ENCODE data around the gene STX1A. TPM values are rescaled to one million over a fixed set of nuclear protein-coding genes. Genes with fewer than 3 reads are reported as not detected.

The STX1A gene
- total RNA-seq: 10 to 100 TPM; 13.8 to 15.8 TPM

DNA sequence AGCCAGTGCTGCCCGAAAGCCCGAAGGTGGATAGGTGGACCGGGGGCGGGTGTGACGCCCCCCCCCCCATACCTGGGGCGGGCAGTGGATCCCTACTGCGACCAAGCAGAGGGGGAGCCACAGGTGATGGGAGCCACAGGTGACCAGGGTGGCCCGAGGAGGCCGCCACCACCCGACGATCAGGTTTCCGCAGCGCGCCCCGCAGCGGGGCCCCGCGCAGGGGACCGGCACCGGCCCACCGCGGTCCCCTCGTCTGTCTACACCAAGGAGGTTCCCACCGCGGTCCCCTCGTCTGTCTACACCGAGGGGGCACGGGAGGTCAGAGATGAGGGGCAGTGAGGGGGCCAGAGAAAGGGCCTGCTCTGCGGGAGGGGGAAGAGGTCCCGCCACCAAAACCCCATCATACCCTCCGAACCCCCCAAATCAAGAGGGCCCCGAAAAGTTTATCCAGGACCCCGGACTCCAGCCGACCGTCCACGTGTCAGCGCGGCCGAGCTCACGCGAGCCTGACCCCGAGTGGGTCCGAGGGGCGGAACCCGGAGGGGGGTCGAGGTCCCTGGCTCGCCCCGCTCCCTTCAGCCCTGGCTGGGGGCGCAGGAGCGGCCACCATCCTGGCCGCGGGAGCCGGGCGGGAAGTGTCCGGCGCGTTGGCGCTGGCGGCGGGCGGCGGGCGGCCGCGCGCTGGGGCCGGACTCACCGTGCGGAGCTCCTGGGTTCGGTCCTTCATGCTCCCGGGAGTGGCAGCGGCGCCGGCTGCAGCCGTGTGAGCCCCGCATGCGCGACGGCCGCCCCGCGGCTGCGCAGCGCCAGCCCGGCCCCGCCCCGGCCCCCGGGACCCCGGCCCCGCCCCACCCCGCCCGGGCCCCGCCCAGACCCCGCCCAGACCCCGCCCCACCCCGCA is at the start of gene STX1A:
Gene STX1A (minus strand): TSS at position 765 of the 901 bp plus-strand sequence. CDS start 38 bp downstream, at position 727.
- CTCF ChIA-PET: interaction anchor here (0.9 to 2.1 kb wide), 6 partner anchors 13 to 112 kb away, joined by 3 to 9 read pairs (median 4); partner anchors contain the start of gene ABHD11
- H3K4me1 Mint-ChIP-seq: peaks cover 33% of the 10 kb centered on the region
- no peaks in the 10 kb centered on the region for H3K36me3 Mint-ChIP-seq
- H3K27me3 Mint-ChIP-seq: peaks cover 24% of the 10 kb centered on the region
- peak; percentile 81 for DNase-seq
- H3K9me3 Mint-ChIP-seq (ENCODE audit: low read depth): no peaks in the 10 kb centered on the region
- H3K27ac Mint-ChIP-seq: no peak within 1 kb of the TSS
- ATAC-seq: peak; percentile 86
- H3K4me3 Mint-ChIP-seq: peak within 1 kb of the TSS; percentile 68

DNA sequence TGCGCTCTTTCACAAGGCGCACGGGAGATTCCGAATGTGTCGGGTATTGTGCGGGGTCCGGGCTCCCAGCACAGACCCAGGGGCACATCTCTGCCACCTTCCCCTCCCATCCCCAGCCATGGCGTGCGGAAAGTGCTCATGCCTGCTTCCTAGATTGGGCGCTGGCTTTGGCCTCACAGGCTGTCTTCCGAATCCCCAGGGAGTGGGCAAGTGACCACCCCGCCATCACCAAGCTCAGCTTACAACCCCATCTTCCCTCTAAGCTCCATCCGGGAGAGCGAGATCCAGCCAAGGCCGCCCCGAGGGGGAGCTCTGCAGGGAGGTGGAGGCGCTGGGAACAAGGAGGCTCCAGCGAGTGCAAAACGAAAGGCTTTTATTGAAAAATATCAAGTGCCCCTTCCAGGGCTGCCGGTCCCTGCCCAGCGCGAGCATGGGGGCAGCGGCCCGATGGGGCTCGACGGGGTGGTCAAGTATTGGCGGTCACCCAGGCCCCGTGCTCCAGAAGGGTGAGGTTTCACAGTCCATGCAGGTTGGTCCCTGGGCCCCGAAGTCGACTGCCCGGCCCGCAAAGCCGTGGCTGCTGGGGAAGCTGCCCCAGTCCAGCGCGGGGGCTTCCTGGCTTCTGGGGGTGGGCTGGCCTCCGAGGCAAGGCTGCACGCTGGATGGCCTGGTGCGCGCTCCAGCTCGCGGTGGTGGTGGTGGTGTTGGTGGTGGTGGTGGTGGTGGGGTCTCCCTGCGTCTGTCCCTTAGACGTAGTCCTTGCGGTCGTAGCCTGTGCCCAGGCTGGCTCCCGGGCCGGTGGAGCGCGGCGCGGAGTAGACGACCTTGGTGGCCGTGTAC is 49.4 kb upstream of the STX1A start:
- Mint-ChIP-seq H3K9me3 (ENCODE audit: low read depth) (no peaks in the 10 kb centered on the region), H3K4me1 (peaks cover 2% of the 10 kb centered on the region), H3K27me3 (peaks cover 44% of the 10 kb centered on the region), H3K27ac (no peak overlapping the region), H3K36me3 (peaks cover 2% of the 10 kb centered on the region), H3K4me3 (no peak overlapping the region)
- DNase-seq: no peak
- ATAC-seq: no peak
- CTCF ChIA-PET: no interaction called here

DNA sequence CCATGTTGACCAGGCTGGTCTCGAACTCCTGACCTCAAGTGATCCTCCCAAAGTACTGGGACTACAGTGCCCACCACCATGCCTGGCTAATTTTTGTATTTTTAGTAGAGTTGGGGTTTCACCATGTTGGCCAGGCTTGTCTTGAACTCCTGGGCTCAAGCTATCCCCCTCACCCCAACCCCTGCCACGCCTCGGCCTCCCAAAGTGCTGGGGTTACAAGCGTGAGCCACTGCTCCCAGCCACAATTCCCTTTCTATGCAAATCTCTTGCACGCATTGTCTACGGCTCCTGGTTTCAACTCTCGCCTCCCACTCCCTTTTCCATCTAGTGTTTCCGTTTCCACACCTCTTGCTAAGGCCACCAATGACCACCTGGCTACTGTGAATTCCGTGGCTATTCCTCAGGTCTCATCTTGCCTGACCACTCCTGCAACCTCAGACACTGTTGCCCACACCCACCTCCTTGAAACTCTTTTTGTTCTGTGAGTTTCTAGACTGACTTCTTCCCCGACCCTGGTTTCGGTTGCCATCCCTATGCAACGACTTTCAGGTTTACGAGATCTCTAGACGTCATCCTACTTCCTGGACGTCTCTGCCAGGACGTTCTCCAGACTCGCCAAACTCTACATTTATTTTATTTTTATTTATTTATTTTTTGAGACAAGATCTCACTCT is 47.2 kb upstream of the STX1A start:
- H3K9me3 Mint-ChIP-seq (ENCODE audit: low read depth): no peaks in the 10 kb centered on the region
- DNase-seq (no peak), ATAC-seq (no peak)
- H3K27ac Mint-ChIP-seq: no peak overlapping the region
- CTCF ChIA-PET: no interaction called here
- H3K4me1 Mint-ChIP-seq: peaks cover 2% of the 10 kb centered on the region
- no peak overlapping the region for H3K4me3 Mint-ChIP-seq
- peaks cover 38% of the 10 kb centered on the region for H3K27me3 Mint-ChIP-seq
- H3K36me3 Mint-ChIP-seq: peaks cover 2% of the 10 kb centered on the region

DNA sequence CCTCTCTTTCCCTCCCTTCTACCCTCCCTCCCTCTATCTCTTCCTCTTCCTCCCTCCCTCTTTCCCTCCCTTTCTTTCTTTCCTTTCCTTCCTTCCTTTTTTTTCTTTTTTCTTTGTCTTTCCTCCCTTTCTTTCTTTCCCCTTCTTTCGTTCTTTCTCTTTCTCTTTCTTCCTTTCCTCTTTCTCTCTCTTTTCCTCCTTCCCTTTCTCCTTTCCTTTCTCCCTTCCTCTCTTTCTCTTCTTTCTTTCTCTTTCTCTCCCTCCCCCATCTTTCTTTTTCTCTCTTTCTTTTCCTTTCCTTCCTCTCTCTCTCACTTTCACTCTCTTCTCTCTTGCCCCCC is 43.2 kb upstream of the STX1A start:
- no peak overlapping the region for H3K4me3 Mint-ChIP-seq
- peaks cover 6% of the 10 kb centered on the region for H3K27me3 Mint-ChIP-seq
- H3K9me3 Mint-ChIP-seq (ENCODE audit: low read depth): no peaks in the 10 kb centered on the region
- DNase-seq: no peak
- H3K27ac Mint-ChIP-seq: no peak overlapping the region
- H3K4me1 Mint-ChIP-seq: peaks cover 2% of the 10 kb centered on the region
- H3K36me3 Mint-ChIP-seq: peaks cover 2% of the 10 kb centered on the region
- CTCF ChIA-PET: no interaction called here
- no peak for ATAC-seq

DNA sequence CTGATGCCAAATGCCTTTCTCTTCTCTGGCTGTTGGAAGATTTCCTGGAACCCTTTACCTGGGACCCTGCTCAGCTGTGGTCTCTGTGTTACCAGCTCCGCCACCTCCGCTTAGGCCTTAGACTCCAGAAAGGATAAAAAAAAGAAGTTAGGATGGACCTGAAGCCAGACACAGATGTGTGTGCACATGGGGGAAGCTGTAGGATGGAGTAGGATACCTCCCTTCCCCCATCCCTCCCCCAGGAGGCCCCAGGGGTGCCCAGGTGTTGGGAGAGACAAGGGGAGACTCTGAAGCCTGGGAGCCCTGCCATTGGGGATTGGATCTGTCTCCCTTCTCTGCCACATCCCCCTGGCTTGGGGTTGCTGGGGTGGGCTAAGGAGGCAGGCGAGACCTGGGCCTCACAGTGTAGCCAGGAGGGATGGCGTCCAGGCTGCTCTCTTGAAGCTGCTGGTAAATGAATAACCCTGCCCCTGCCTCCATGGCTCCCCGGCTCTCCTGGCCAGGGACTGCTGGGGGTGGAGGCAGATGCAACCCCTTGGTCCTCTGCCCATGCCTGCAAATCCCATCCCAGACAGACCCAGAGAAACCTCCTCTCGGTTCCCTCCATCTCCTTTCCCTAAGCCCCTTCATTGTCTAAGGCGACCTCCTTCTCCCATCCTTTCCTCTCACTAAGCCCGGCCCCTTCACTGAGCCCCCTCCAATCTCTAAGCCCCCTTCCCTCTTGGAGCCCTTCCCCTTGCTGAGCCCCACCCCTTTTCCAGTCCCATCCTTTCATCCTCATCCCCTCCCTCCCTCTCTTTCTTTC is 42.6 kb upstream of the STX1A start:
- Mint-ChIP-seq H3K4me1 (peaks cover 2% of the 10 kb centered on the region), H3K4me3 (no peak overlapping the region), H3K27me3 (peaks cover 2% of the 10 kb centered on the region), H3K9me3 (ENCODE audit: low read depth) (no peaks in the 10 kb centered on the region), H3K27ac (no peak overlapping the region), H3K36me3 (peaks cover 2% of the 10 kb centered on the region)
- CTCF ChIA-PET: no interaction called here
- ATAC-seq (no peak), DNase-seq (no peak)

DNA sequence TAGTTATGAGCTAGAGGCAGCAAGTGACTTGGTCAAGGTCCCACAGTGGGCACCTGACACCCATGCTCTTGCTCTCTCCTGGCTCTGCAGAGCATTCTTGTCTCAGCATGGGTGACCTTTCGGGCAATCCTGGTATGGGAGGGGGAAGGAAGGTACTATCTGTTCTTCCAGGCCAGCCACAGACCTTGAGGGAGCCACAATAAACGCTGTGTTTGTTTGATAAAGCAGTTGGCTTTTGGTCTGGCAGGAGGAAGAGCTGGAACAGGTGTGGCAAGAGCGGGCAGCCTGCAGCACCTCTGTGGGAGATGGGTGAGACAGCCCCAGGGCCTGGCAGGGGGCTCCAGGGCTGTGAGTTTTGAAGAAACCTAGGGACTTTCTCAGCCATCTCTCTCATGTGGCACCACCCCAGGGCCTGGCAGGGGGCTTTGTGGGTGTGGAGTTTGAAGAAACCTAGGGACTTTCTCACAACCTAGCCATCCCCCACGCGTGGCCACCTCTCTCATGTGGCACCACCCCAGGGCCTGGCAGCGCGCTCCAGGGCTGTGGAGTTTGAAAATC is 39.2 kb upstream of the STX1A start:
- no peak overlapping the region for H3K27ac Mint-ChIP-seq
- H3K4me1 Mint-ChIP-seq: no peaks in the 10 kb centered on the region
- no peak for ATAC-seq
- CTCF ChIA-PET: no interaction called here
- no peaks in the 10 kb centered on the region for H3K9me3 Mint-ChIP-seq (ENCODE audit: low read depth)
- no peaks in the 10 kb centered on the region for H3K27me3 Mint-ChIP-seq
- H3K36me3 Mint-ChIP-seq: no peaks in the 10 kb centered on the region
- DNase-seq: no peak
- no peak overlapping the region for H3K4me3 Mint-ChIP-seq

DNA sequence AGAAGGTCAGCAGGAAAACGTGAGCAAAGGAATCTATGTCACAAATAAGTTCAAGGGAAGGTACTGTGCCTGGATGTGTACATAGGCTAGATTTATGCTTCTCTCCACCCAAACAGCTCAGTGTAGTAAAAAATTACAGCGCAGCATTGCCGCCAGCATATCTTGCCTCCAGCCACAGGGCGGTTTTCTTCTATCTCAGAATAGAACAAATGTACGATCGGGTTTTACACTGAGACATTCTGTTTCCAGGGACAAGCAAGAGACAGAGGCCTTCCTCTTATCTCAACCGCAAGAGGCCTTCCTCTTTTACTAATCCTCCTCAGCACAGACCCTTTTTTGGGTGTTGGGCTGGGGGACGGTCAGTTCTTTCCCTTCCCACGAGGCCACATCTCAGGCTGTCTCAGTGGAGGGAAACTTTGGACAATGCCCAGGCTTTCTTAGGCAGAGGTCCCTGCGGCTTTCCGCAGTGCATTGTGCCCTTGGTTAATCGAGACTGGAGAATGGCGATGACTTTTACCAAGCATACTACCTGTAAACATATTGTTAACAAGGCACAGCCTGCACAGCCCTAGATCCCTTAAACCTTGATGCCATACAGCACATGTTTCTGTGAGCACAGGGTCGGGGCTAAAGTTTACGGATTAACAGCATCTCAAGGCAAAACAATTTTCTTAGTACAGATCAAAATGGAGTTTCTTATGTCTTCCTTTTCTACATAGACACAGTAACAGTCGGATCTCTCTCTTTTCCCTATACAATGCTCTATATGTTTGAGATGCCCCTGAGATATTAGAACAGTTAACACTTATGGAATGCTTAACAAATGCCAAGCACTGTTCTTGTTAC is 30.7 kb upstream of the STX1A start:
- Mint-ChIP-seq H3K9me3 (ENCODE audit: low read depth) (no peaks in the 10 kb centered on the region), H3K4me1 (no peaks in the 10 kb centered on the region), H3K36me3 (no peaks in the 10 kb centered on the region), H3K4me3 (no peak overlapping the region), H3K27ac (no peak overlapping the region), H3K27me3 (peaks cover 6% of the 10 kb centered on the region)
- DNase-seq (no peak), ATAC-seq (no peak)
- CTCF ChIA-PET: no interaction called here

DNA sequence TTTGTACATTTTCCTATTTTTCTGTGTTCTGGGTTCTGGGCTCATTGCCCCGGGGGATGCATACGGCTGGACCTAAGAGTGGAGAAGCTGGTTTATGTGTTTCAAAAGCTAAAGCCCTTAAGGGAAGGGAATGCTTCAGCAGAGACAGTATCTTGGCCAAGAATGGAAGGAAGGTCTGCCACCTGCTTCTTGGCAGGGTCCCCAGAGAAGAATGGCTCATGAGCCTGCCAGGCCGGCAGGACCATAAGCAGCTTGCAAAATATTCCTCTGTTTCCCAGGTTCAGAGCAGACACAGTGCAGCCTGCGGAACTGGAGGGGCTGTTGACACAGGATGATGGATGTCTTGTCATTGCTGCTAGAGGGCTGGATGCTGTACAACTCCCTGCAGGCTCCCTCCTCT is 26.9 kb upstream of the STX1A start:
- ATAC-seq (no peak), DNase-seq (no peak)
- Mint-ChIP-seq H3K4me3 (no peak overlapping the region), H3K4me1 (no peaks in the 10 kb centered on the region), H3K27ac (no peak overlapping the region), H3K9me3 (ENCODE audit: low read depth) (no peaks in the 10 kb centered on the region), H3K36me3 (no peaks in the 10 kb centered on the region), H3K27me3 (peaks cover 3% of the 10 kb centered on the region)
- CTCF ChIA-PET: no interaction called here

DNA sequence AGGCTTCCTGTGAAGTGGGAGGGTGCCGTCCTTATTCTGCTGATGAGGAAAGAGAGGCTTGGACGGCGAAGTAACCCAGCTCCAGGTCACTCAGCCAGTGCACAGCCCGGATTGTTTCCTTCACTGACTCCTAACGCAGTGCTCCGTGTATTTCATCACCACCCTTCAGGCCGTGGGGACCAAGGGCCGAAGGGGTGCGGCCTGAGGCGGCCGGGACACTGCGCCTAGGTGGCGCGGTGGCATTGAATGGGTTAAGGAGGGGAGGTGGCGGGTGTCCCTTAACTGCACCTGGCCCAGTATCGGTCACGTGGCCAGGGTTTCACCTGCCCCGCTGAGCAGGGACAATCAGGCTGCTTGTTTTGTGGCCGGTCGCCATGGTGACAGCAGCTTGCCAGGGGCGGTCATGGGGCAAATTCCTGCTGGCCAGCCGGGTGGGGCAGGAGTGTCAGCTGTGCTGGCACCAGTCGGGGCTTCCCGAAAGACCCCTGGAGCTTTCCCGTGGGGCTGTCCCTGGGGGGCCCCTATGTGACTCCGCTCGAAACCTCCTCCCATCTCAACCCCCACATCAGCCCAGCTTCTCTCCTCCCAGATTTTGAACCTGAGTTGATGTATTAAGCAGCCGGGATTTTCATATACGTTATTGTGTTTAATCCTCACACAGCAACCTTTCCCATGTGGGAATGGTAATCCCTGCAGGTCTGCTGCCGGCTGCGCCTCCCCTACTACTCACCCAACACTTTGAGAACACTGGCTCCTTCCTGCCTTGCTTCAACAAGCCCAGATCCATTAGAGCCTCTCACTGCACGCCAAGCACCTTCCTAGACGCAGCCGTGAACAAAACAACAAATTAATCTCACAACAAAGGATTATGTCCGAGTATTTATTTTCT is 23.5 kb upstream of the STX1A start:
- no peak overlapping the region for H3K4me3 Mint-ChIP-seq
- H3K27ac Mint-ChIP-seq: no peak overlapping the region
- DNase-seq (no peak), ATAC-seq (no peak)
- CTCF ChIA-PET: no interaction called here
- H3K4me1 Mint-ChIP-seq: peaks cover 3% of the 10 kb centered on the region
- H3K36me3 Mint-ChIP-seq: no peaks in the 10 kb centered on the region
- H3K27me3 Mint-ChIP-seq: no peaks in the 10 kb centered on the region
- no peaks in the 10 kb centered on the region for H3K9me3 Mint-ChIP-seq (ENCODE audit: low read depth)

DNA sequence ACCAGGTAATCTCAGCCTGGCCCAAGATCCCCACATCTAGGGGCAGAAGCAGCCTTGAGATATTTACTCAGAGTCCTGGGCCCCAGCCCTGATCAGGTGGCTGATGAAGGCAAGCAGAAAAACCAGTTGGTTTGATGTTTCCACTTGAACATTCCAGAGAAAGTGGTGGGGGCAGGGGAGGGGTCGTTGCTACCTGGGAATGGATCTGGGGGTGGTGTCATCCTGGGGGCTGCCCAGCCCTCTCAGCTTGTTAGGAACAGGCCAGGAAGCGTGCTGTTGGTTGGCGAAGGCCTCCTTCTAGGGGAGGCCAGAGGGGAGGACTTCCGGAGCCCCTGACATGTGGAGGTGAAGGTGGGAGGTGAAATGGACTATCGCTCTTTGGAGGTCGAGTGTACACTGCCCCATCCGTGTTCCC is 22.9 kb upstream of the STX1A start:
- CTCF ChIA-PET: no interaction called here
- no peak overlapping the region for H3K4me3 Mint-ChIP-seq
- no peak overlapping the region for H3K27ac Mint-ChIP-seq
- ATAC-seq (no peak), DNase-seq (no peak)
- H3K36me3 Mint-ChIP-seq: no peaks in the 10 kb centered on the region
- no peaks in the 10 kb centered on the region for H3K27me3 Mint-ChIP-seq
- H3K9me3 Mint-ChIP-seq (ENCODE audit: low read depth): no peaks in the 10 kb centered on the region
- H3K4me1 Mint-ChIP-seq: peaks cover 8% of the 10 kb centered on the region

DNA sequence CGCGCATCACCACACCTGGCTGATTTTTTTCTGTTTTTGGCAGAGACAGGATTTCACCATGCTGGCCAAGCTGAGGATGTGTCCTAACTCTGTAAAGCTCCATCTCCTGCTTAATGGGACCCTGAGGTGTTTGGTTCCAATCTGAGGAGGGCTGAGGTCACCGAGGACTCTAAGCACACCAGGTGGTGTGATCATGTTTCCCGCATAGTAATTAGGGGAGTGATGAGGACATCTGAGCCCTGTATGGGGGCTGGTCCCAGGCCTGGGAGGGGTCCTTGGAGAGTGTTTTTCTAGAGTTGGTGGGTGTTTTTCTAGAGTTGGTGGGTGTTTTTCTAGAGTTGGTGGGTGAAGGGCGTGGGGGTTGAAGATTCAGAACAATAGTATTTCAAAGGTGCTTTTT is 22.1 kb upstream of the STX1A start:
- DNase-seq (no peak), ATAC-seq (no peak)
- Mint-ChIP-seq H3K27me3 (no peaks in the 10 kb centered on the region), H3K4me3 (no peak overlapping the region), H3K27ac (no peak overlapping the region), H3K9me3 (ENCODE audit: low read depth) (no peaks in the 10 kb centered on the region), H3K4me1 (peaks cover 12% of the 10 kb centered on the region), H3K36me3 (peaks cover 2% of the 10 kb centered on the region)
- CTCF ChIA-PET: no interaction called here

All from activated CD8-positive, alpha-beta memory T cell treated with anti-CD3 and anti-CD28 coated beads, Interleukin-2, amount 10 ng/mL, durations not matched to agents 7 days and 5 days (primary cell).